Activated CD8-positive, alpha-beta T cell treated with anti-CD3 and anti-CD28 coated beads for 36 hours (primary cell): ENCODE data around the gene PMM1. TPM values are rescaled to one million over a fixed set of nuclear protein-coding genes. Genes with fewer than 3 reads are reported as not detected.
A peak's percentile ranks its signal among the peaks of the same experiment; 100 is the strongest.

Experiments
- ATAC-seq: fragments of 200-7000 bp; cut with Tn5 transposase; one replicate; pipeline ENCODE4 v1.10.0; 2021; ENCODE audit warnings: mild to moderate bottlenecking, moderate library complexity
- CTCF ChIA-PET: fragments of 350-600 bp; sonication (Branson Sonifier 250); formaldehyde crosslinking; loops from one replicate; lab custom pipeline; 2021; ENCODE audit warnings: antibody characterized with exemption; lab: Charles Lee
- POLR2A ChIA-PET: fragments of 350-600 bp; sonication (Branson Sonifier 250); formaldehyde crosslinking; loops from one replicate; lab custom pipeline; 2021; ENCODE audit warnings: antibody characterized with exemption; lab: Charles Lee
- DNase-seq: peaks from one replicate; pipeline ENCODE4 v3.0.0-alpha.2; 2020
- H3K27ac Mint-ChIP-seq: one replicate; pipeline ENCODE4 v1.8.0; 2021; ENCODE audit warnings: mild to moderate bottlenecking, mixed read lengths
- H3K27me3 Mint-ChIP-seq: one replicate; pipeline ENCODE4 v1.8.0; 2021; ENCODE audit warnings: mixed read lengths
- H3K36me3 Mint-ChIP-seq: one replicate; pipeline ENCODE4 v1.8.0; 2021; ENCODE audit warnings: low read depth, mixed read lengths
- H3K4me1 Mint-ChIP-seq: one replicate; pipeline ENCODE4 v1.8.0; 2021; ENCODE audit warnings: low read depth, mixed read lengths
- H3K4me3 Mint-ChIP-seq: one replicate; pipeline ENCODE4 v1.8.0; 2021; ENCODE audit warnings: mild to moderate bottlenecking, moderate library complexity, mixed read lengths
- H3K9me3 Mint-ChIP-seq: one replicate; pipeline ENCODE4 v1.8.0; 2021; ENCODE audit warnings: mixed read lengths
- CTCF ChIP-seq: fragments of 200-600 bp; IDR thresholded peaks from one replicate; pipeline ENCODE4 v1.8.0; 2022; ENCODE audit warnings: antibody characterized with exemption, mild to moderate bottlenecking
- intact Hi-C: fragments of 100-400 bp; cut with micrococcal nuclease; formaldehyde crosslinking; loops from one replicate; pipeline ENCODE4 v1.10.0; 2022
- total RNA-seq, 2 experiments: library from RNA; stranded (reverse); gene quantifications; one replicate each; pipeline ENCODE4 v1.2.3, GENCODE V29; 2021

Gene PMM1
- total RNA-seq, 2 experiments from 2014 or later: 29.8 to 29.9 TPM

GRCh38 chr22:41548830-41549211 is 40.8 kb downstream of the PMM1 start:
- Mint-ChIP-seq H3K27ac (no peak overlapping the region), H3K4me1 (peaks cover 10% of the 10 kb centered on the region), H3K27me3 (peaks cover 4% of the 10 kb centered on the region), H3K36me3 (peaks cover 1% of the 10 kb centered on the region), H3K4me3 (no peak overlapping the region), H3K9me3 (no peaks in the 10 kb centered on the region)
- POLR2A ChIA-PET: no interaction called here
- ATAC-seq: no peak
- CTCF ChIA-PET: interaction anchor here (1.0 to 1.7 kb wide), 2 partner anchors 146 to 148 kb away, joined by 3 to 4 read pairs; no protein-coding TSS in a partner anchor
- no peak for DNase-seq
- no peak for TF ChIP-seq CTCF
- intact Hi-C loops: no loop called here

DNA sequence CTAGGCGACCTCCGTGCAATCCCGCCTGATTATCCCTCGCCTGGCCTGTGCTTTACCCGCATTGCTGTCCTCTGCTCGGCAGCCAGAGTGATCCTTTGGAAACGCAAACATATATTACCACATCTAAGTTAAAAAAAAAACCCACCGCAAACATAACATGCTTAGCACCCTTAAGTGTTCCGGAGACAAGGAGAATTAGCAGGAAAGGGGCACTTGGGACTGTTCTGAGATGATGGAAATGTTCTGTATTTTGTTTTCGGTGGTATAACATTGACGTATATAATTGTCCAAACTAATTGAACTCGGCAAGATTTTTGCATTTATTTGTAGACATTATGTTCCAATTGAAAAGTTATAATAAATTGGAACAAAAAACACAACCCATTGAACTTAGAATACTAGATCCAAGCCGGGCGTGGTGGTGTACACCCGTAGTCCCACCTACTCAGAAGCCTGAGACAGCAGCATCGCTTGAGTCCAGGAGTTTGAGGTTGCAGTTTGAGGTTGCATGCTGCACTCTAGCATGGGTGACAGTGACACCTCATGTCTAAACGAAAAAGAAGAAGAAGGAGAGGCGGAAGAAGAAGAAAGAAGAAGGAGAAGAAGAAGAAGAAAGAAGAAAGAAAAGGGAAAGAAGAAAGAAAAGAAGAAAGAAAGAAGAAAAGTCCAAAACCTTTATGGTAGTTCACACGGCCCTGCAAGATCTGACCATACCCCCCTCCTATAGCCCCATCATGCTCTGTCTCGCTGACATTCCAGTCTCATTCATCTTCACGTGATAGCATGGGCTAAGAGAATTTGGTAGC is 44.8 kb downstream of the PMM1 start:
- CTCF ChIA-PET: no interaction called here

DNA sequence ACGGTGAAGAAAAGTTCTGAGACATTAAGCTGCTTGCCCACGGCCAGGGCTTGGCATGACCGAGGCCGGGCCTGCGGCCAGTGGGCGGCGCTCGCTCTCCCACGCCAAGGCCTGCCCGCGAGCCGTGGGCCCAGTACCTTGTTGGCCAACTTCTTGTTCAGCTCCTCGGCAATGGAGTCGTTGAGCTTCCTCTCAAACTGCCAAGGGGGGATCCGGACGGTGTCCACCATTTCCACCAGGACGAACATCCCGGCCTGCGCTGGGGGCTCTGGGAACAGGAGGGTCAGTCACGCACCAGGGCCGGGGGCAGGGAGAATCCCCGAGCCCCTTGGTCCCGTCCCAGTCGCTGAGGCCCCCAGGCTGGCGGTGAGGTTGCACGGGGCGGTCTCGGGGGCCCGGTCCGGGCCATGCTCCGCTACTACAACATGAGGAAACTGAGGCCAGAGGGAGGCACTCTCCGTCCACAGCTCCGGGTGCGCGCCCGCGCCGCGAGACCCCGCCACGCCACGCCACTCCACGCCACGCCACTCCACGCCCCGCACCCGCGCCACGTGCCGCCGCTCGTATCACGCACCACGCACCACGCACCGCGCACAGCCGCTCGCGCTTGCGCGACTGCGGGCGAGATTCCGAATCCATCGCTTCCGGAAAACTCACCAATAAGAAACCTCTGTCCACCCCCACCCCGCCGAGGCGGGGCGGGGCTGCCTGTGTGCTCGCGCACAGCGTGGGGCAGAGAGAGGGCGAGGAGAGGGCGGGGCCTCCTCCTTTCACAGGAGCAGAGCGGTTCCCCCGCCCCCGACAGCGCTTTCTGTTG is 45.6 kb downstream of the PMM1 start, which contains the start of gene POLR3H:
Gene POLR3H (minus strand): TSS at position 617 of the 817 bp plus-strand sequence. CDS start 369 bp downstream, at position 248.
- Mint-ChIP-seq H3K4me3 (peak within 1 kb of the TSS; percentile 93), H3K4me1 (peaks cover 34% of the 10 kb centered on the region), H3K9me3 (no peaks in the 10 kb centered on the region), H3K27ac (peak within 1 kb of the TSS; percentile 95), H3K36me3 (peaks cover 21% of the 10 kb centered on the region), H3K27me3 (no peaks in the 10 kb centered on the region)
- intact Hi-C loops: no loop called here
- ChIA-PET POLR2A (interaction anchor here (0.6 to 2.3 kb wide), 11 partner anchors 9 to 232 kb away, joined by 3 to 7 read pairs (median 3); partner anchors contain the start of gene PMM1), CTCF (interaction anchor here (0.6 to 1.1 kb wide), 5 partner anchors 26 to 123 kb away, joined by 3 to 4 read pairs (median 4); no protein-coding TSS in a partner anchor)
- peak; percentile 100 for ATAC-seq
- peak; percentile 16 for TF ChIP-seq CTCF
- peak; percentile 98 for DNase-seq

More for the DNA sequence above, 44.8 kb downstream of the PMM1 start:
- Mint-ChIP-seq H3K4me3 (peak overlapping the region; percentile 93), H3K9me3 (no peaks in the 10 kb centered on the region), H3K27me3 (no peaks in the 10 kb centered on the region), H3K27ac (peak overlapping the region; percentile 95), H3K4me1 (peaks cover 34% of the 10 kb centered on the region), H3K36me3 (peaks cover 17% of the 10 kb centered on the region)
- POLR2A ChIA-PET: interaction anchor here (1.4 to 1.8 kb wide), 2 partner anchors 46 to 74 kb away, joined by 3 to 7 read pairs; no protein-coding TSS in a partner anchor
- DNase-seq (peak; percentile 39), ATAC-seq (no peak)
- intact Hi-C loops: no loop called here
- TF ChIP-seq CTCF: no peak

DNA sequence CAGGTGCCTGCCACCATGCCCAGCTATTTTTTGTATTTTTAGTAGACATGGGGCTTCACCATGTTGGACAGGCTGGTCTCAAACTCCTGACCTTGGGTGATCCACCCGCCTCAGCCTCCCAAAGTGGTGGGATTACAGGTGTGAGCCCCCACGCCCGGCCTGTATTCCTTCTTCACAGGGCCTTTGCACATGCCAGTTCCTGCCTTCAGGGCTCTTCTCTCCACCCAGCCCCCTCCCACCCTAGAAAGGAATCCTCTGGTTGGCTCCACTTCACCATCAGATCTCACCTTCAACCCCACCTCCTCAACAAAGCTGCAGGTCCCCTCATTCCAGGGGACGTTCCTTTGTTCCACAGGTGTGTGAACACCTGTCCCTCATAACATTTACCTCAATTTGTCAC is 47.4 kb downstream of the PMM1 start:
- Mint-ChIP-seq H3K27me3 (no peaks in the 10 kb centered on the region), H3K27ac (peak overlapping the region; percentile 68), H3K4me1 (peaks cover 34% of the 10 kb centered on the region), H3K36me3 (peaks cover 26% of the 10 kb centered on the region), H3K4me3 (peak overlapping the region; percentile 93), H3K9me3 (no peaks in the 10 kb centered on the region)
- ChIA-PET POLR2A (interaction anchor here (0.8 to 2.3 kb wide), 3 partner anchors 10 to 74 kb away, joined by 3 to 7 read pairs (median 3); partner anchors contain the start of gene PHF5A), CTCF (interaction anchor here (1.1 to 2.9 kb wide), 2 partner anchors 15 to 23 kb away, joined by 3 to 14 read pairs; no protein-coding TSS in a partner anchor)
- intact Hi-C loops: no loop called here
- ATAC-seq (no peak), DNase-seq (no peak)
- no peak for TF ChIP-seq CTCF
